ENCODE data around the gene PPAN.
A peak's percentile ranks its signal among the peaks of the same experiment; 100 is the strongest.

PPAN gene

GRCh38 chr19:10106100-10106936, at the start of gene PPAN:
Gene PPAN, plus strand, starts transcription at chr19:10106362. Its CDS starts 33 bp downstream, at chr19:10106395.
- peak; percentile 99 for DNase-seq

- DNase-seq, result peak; percentile 11
Observed at GRCh38 chr19:10061717-10062310, 44.3 kb upstream of the PPAN start.

- no peak for DNase-seq
Observed at GRCh38 chr19:10068205-10068604, 38.0 kb upstream of the PPAN start.

GRCh38 chr19:10069046-10069445, 37.1 kb upstream of the PPAN start:
- DNase-seq, result no peak

- no peak for DNase-seq
Observed at GRCh38 chr19:10070730-10071446, 35.3 kb upstream of the PPAN start.

GRCh38 chr19:10074153-10074552, 32.0 kb upstream of the PPAN start:
- DNase-seq, result peak; percentile 33

- no peak for DNase-seq
Observed at GRCh38 chr19:10076535-10076934, 29.6 kb upstream of the PPAN start.

GRCh38 chr19:10078329-10078728, 27.8 kb upstream of the PPAN start:
- DNase-seq, result no peak

- no peak for DNase-seq
Observed at GRCh38 chr19:10079031-10079453, 27.1 kb upstream of the PPAN start.

GRCh38 chr19:10083911-10084310, 22.3 kb upstream of the PPAN start:
- DNase-seq, result no peak

- DNase-seq, result no peak
Observed at GRCh38 chr19:10084803-10085202, 21.4 kb upstream of the PPAN start.

GRCh38 chr19:10085641-10086590, 20.2 kb upstream of the PPAN start, which contains the start of gene SHFL:
Gene SHFL, plus strand, starts transcription at chr19:10086317. Its CDS starts 111 bp downstream, at chr19:10086428.
- peak; percentile 60 for DNase-seq

GRCh38 chr19:10086591-10087192, 19.5 kb upstream of the PPAN start:
- no peak for DNase-seq

- no peak for DNase-seq
Observed at GRCh38 chr19:10087296-10088061, 18.7 kb upstream of the PPAN start.

GRCh38 chr19:10088949-10089554, 17.1 kb upstream of the PPAN start:
- no peak for DNase-seq

GRCh38 chr19:10089801-10090375, 16.3 kb upstream of the PPAN start:
- no peak for DNase-seq

- DNase-seq, result no peak
Observed at GRCh38 chr19:10091370-10091687, 14.8 kb upstream of the PPAN start.

- no peak for DNase-seq
Observed at GRCh38 chr19:10091895-10092641, 14.1 kb upstream of the PPAN start.

GRCh38 chr19:10092648-10093294, 13.4 kb upstream of the PPAN start:
- DNase-seq, result no peak

All from fibroblast of skin of right biceps (primary cell).